SK-N-SH treated with all-trans-retinoic acid at 6 μM for 48 hours (cell line): ENCODE results near the gene ADARB2.

Experiments
- ATAC-seq: fragments of 200-7000 bp; cut with Tn5 transposase; 3 replicates; pipeline ENCODE4 v1.9.1; 2020; ENCODE audit warnings: mild to moderate bottlenecking, moderate library complexity
- BACH2 ChIP-seq: fragments of 250-450 bp; sonication (Bioruptor Pico); IDR thresholded peaks from 2 replicates; pipeline ENCODE4 v1.9.0; 2021; ENCODE audit warnings: mild to moderate bottlenecking, borderline replicate concordance
- CSRNP3 ChIP-seq: fragments of 250-450 bp; sonication (Bioruptor Pico); IDR thresholded peaks from 2 replicates; pipeline ENCODE4 v1.5.1; 2021; ENCODE audit warnings: mild to moderate bottlenecking, moderate library complexity
- ESRRG ChIP-seq: fragments of 250-450 bp; sonication (Bioruptor Pico); IDR thresholded peaks from 2 replicates; pipeline ENCODE4 v1.6.1; 2021; ENCODE audit warnings: mild to moderate bottlenecking
- GLIS3 ChIP-seq: fragments of 250-450 bp; sonication (Bioruptor Pico); IDR thresholded peaks from 2 replicates; pipeline ENCODE4 v1.5.0; 2020; ENCODE audit warnings: mild to moderate bottlenecking, moderate library complexity
- ISL1 ChIP-seq: fragments of 250-450 bp; sonication (Bioruptor Pico); IDR thresholded peaks from 2 replicates; pipeline ENCODE4 v2.1.2; 2022; ENCODE audit warnings: mild to moderate bottlenecking, moderate library complexity
- OSR1 ChIP-seq: fragments of 250-450 bp; sonication (Bioruptor Pico); IDR thresholded peaks from 2 replicates; pipeline ENCODE4 v1.8.0; 2022; ENCODE audit warnings: moderate library complexity, mild to moderate bottlenecking, inconsistent platforms
- PATZ1 ChIP-seq: fragments of 250-450 bp; sonication (Bioruptor Pico); IDR thresholded peaks from 2 replicates; pipeline ENCODE4 v1.8.0; 2020; ENCODE audit warnings: mild to moderate bottlenecking, moderate library complexity, borderline replicate concordance
- POU6F1 ChIP-seq: fragments of 250-450 bp; sonication (Bioruptor Pico); IDR thresholded peaks from 2 replicates; pipeline ENCODE4 v1.8.0; 2021; ENCODE audit warnings: low read depth, mild to moderate bottlenecking, moderate library complexity, borderline replicate concordance
- RARB ChIP-seq: fragments of 250-450 bp; sonication (Bioruptor Pico); IDR thresholded peaks from 2 replicates; pipeline ENCODE4 v1.8.0; 2021; ENCODE audit warnings: mild to moderate bottlenecking, moderate library complexity
- SNAI2 ChIP-seq: fragments of 250-450 bp; sonication (Bioruptor Pico); IDR thresholded peaks from 2 replicates; pipeline ENCODE4 v1.5.0; 2020; ENCODE audit warnings: mild to moderate bottlenecking, moderate library complexity
- TCF4 ChIP-seq: fragments of 250-450 bp; sonication (Bioruptor Pico); IDR thresholded peaks from 2 replicates; pipeline ENCODE4 v1.8.0; 2021; ENCODE audit warnings: mild to moderate bottlenecking, moderate library complexity, borderline replicate concordance
- TOX ChIP-seq: fragments of 250-450 bp; sonication (Bioruptor Pico); IDR thresholded peaks from 2 replicates; pipeline ENCODE4 v1.8.0; 2021; ENCODE audit warnings: mild to moderate bottlenecking, moderate library complexity, borderline replicate concordance
- TSHZ2 ChIP-seq: fragments of 250-450 bp; sonication (Bioruptor Pico); IDR thresholded peaks from 2 replicates; pipeline ENCODE4 v1.5.0; 2020; ENCODE audit warnings: mild to moderate bottlenecking, moderate library complexity
- ZC3H10 ChIP-seq: fragments of 250-450 bp; sonication (Bioruptor Pico); IDR thresholded peaks from 2 replicates; pipeline ENCODE4 v1.5.1; 2021; ENCODE audit warnings: mild to moderate bottlenecking, moderate library complexity
- ZFP3 ChIP-seq: fragments of 250-450 bp; sonication (Bioruptor Pico); IDR thresholded peaks from 2 replicates; pipeline ENCODE4 v1.5.0; 2020; ENCODE audit warnings: mild to moderate bottlenecking, moderate library complexity
- ZFP30 ChIP-seq: fragments of 450-650 bp; formaldehyde crosslinking; IDR thresholded peaks from 2 replicates; pipeline ENCODE4 v1.5.0; 2022; ENCODE audit warnings: mild to moderate bottlenecking, moderate library complexity
- ZNF565 ChIP-seq: fragments of 450-650 bp; formaldehyde crosslinking; conservative IDR thresholded peaks from 2 replicates; pipeline ENCODE4 v1.5.0; 2020; ENCODE audit warnings: low read depth, mild to moderate bottlenecking, moderate library complexity
- ZNF70 ChIP-seq: fragments of 450-650 bp; formaldehyde crosslinking; IDR thresholded peaks from 2 replicates; pipeline ENCODE4 v1.5.0; 2020; ENCODE audit warnings: mild to moderate bottlenecking, moderate library complexity
- ZNF8 ChIP-seq: fragments of 450-650 bp; formaldehyde crosslinking; IDR thresholded peaks from 2 replicates; pipeline ENCODE4 v1.5.0; 2020; ENCODE audit warnings: mild to moderate bottlenecking, moderate library complexity

Gene ADARB2

GRCh38 chr10:1213252-1214070 is 523.9 kb downstream of the ADARB2 start:
- no peak for ATAC-seq
- TF ChIP-seq ZNF70 (CRISPR knock-in tag) (no peak), TCF4 (CRISPR knock-in tag) (no peak), TSHZ2 (CRISPR knock-in tag) (no peak)

GRCh38 chr10:1212571-1213141 is 524.7 kb downstream of the ADARB2 start:
- TF ChIP-seq BACH2 (CRISPR knock-in tag), result no peak
- TF ChIP-seq RARB (CRISPR knock-in tag), result no peak
- TF ChIP-seq ZFP3 (CRISPR knock-in tag), result no peak
- TF ChIP-seq CSRNP3 (CRISPR knock-in tag), result no peak
- no peak for TF ChIP-seq ZC3H10
- no peak for TF ChIP-seq GLIS3 (CRISPR knock-in tag)
- no peak for TF ChIP-seq ZNF8 (CRISPR knock-in tag)
- TF ChIP-seq PATZ1 (CRISPR knock-in tag), result no peak
- no peak for TF ChIP-seq TCF4 (CRISPR knock-in tag)
- TF ChIP-seq OSR1 (CRISPR knock-in tag), result no peak
- no peak for TF ChIP-seq ISL1 (CRISPR knock-in tag)
- no peak for TF ChIP-seq ESRRG (CRISPR knock-in tag)
- TF ChIP-seq ZNF70 (CRISPR knock-in tag), result no peak
- no peak for TF ChIP-seq ZNF565
- TF ChIP-seq POU6F1 (CRISPR knock-in tag), result no peak
- TF ChIP-seq ZFP30 (CRISPR knock-in tag), result no peak
- no peak for TF ChIP-seq SNAI2 (CRISPR knock-in tag)
- no peak for TF ChIP-seq TOX (CRISPR knock-in tag)
- TF ChIP-seq TSHZ2 (CRISPR knock-in tag), result no peak
- ATAC-seq, result no peak
